Measurements from ENCODE around the gene CCDC136.
A peak's percentile ranks its signal among the peaks of the same experiment; 100 is the strongest.

CCDC136 gene

GRCh38 chr7:128791121-128791971, at the start of gene CCDC136:
CCDC136 (plus strand) TSS chr7:128791968; CDS start chr7:128792412, 444 bp downstream.
- peak; percentile 67 to 72 for DNase-seq

- no peak for DNase-seq
Measured at GRCh38 chr7:128742206-128742605, 49.6 kb upstream of the CCDC136 start.

GRCh38 chr7:128743112-128743772, 48.5 kb upstream of the CCDC136 start:
- DNase-seq, result no peak

- no peak for DNase-seq
Measured at GRCh38 chr7:128744366-128744905, 47.3 kb upstream of the CCDC136 start.

GRCh38 chr7:128745706-128746105, 46.1 kb upstream of the CCDC136 start:
- no peak for DNase-seq

- DNase-seq, result no peak
Measured at GRCh38 chr7:128747327-128748079, 44.3 kb upstream of the CCDC136 start.

- DNase-seq, result no peak
Measured at GRCh38 chr7:128752251-128752650, 39.5 kb upstream of the CCDC136 start.

GRCh38 chr7:128755075-128755818, 36.5 kb upstream of the CCDC136 start:
- no peak for DNase-seq

GRCh38 chr7:128755819-128756476, 35.8 kb upstream of the CCDC136 start:
- no peak for DNase-seq

- no peak for DNase-seq
Measured at GRCh38 chr7:128757203-128757602, 34.6 kb upstream of the CCDC136 start.

- no peak for DNase-seq
Measured at GRCh38 chr7:128758553-128758952, 33.2 kb upstream of the CCDC136 start.

- DNase-seq, result no peak
Measured at GRCh38 chr7:128759242-128759641, 32.5 kb upstream of the CCDC136 start.

- DNase-seq, result no peak
Measured at GRCh38 chr7:128763541-128763940, 28.2 kb upstream of the CCDC136 start.

- DNase-seq, result no peak
Measured at GRCh38 chr7:128767475-128768110, 24.2 kb upstream of the CCDC136 start.

GRCh38 chr7:128770233-128770632, 21.5 kb upstream of the CCDC136 start:
- no peak for DNase-seq

- DNase-seq, result no peak
Measured at GRCh38 chr7:128773604-128774003, 18.2 kb upstream of the CCDC136 start.

GRCh38 chr7:128774029-128774689, 17.6 kb upstream of the CCDC136 start:
- DNase-seq, result no peak

- no peak for DNase-seq
Measured at GRCh38 chr7:128774921-128775320, 16.8 kb upstream of the CCDC136 start.

GRCh38 chr7:128775744-128776474, 15.9 kb upstream of the CCDC136 start, which contains the start of gene OPN1SW:
OPN1SW (minus strand) TSS chr7:128775794; CDS start chr7:128775781, 13 bp downstream.
- DNase-seq, result no peak
